ENCODE results near the gene FOSB.
"Not testable (repeated sequence)": the region's sequence is repeated elsewhere in the genome, so short reads cannot be mapped to it uniquely, and the experiment has no call there.

The FOSB gene
- 3,921 to 6,846 (median 5,191) reads per million in 4 donors for total RNA-seq

- peak; percentile 92 to 96 (median 92) for DNase-seq
Observed at GRCh38 chr19:45467456-45468158, at the start of gene FOSB. Gene FOSB, plus strand, starts transcription at chr19:45467996. Its CDS starts 591 bp downstream, at chr19:45468587.

GRCh38 chr19:45418802-45419201 is 49.0 kb upstream of the FOSB start:
- DNase-seq, result no peak

- DNase-seq, result peak in 1 of 5 donors; percentile 42
Observed at GRCh38 chr19:45419396-45419795, 48.4 kb upstream of the FOSB start.

- no peak for DNase-seq
Observed at GRCh38 chr19:45419895-45420294, 47.9 kb upstream of the FOSB start.

- no peak for DNase-seq
Observed at GRCh38 chr19:45420356-45420755, 47.4 kb upstream of the FOSB start.

- DNase-seq, result no peak
Observed at GRCh38 chr19:45420871-45421270, 46.9 kb upstream of the FOSB start.

- no peak for DNase-seq
Observed at GRCh38 chr19:45421947-45422498, 45.8 kb upstream of the FOSB start.

- DNase-seq, result peak in 2 of 5 donors; percentile 74 to 82
Observed at GRCh38 chr19:45423033-45423588, 44.7 kb upstream of the FOSB start.

GRCh38 chr19:45423589-45424190 is 44.1 kb upstream of the FOSB start, which contains the start of gene ERCC1:
Gene ERCC1, minus strand, starts transcription at chr19:45423917. Its CDS starts 543 bp downstream, at chr19:45423374.
- DNase-seq, result peak in 3 of 5 donors; percentile 72 to 88 (median 78)

GRCh38 chr19:45424191-45425058 is 43.4 kb upstream of the FOSB start:
- peak in 1 of 5 donors; percentile 60 for DNase-seq

- no peak for DNase-seq
Observed at GRCh38 chr19:45428384-45429231, 39.2 kb upstream of the FOSB start.

GRCh38 chr19:45429896-45430295 is 37.9 kb upstream of the FOSB start:
- DNase-seq, result not testable (repeated sequence)

GRCh38 chr19:45431008-45431407 is 36.8 kb upstream of the FOSB start:
- DNase-seq, result not testable (repeated sequence)

- not testable (repeated sequence) for DNase-seq
Observed at GRCh38 chr19:45432543-45432942, 35.3 kb upstream of the FOSB start.

GRCh38 chr19:45437328-45437727 is 30.5 kb upstream of the FOSB start:
- DNase-seq, result no peak

GRCh38 chr19:45439190-45439568 is 28.6 kb upstream of the FOSB start:
- no peak for DNase-seq

- peak; percentile 66 to 81 (median 79) for DNase-seq
Observed at GRCh38 chr19:45439569-45440258, 28.1 kb upstream of the FOSB start.

GRCh38 chr19:45440259-45440638 is 27.5 kb upstream of the FOSB start:
- DNase-seq, result no peak

GRCh38 chr19:45440873-45441654 is 26.7 kb upstream of the FOSB start:
- no peak for DNase-seq

GRCh38 chr19:45442408-45442777 is 25.4 kb upstream of the FOSB start:
- DNase-seq, result no peak
